Left ventricle myocardium inferior (tissue), 1 donor: ENCODE data around the gene FLOT1. TPM values are rescaled to one million over a fixed set of nuclear protein-coding genes. Genes with fewer than 3 reads are reported as not detected.
A peak's percentile ranks its signal among the peaks of the same experiment; 100 is the strongest.

Experiments
- DNase-seq: peaks from one replicate; pipeline ENCODE4 v3.0.0-alpha.2; 2020
- H3K27ac ChIP-seq: fragments of 200-600 bp; replicated peaks from 2 replicates; pipeline ENCODE4 v1.8.0; 2021
- H3K27me3 ChIP-seq: fragments of 200-600 bp; 2 replicates; pipeline ENCODE4 v1.8.0; 2021; ENCODE audit warnings: low read depth
- H3K36me3 ChIP-seq: fragments of 200-600 bp; 2 replicates; pipeline ENCODE4 v1.8.0; 2021
- H3K4me1 ChIP-seq: fragments of 200-600 bp; 2 replicates; pipeline ENCODE4 v1.8.0; 2021
- H3K4me3 ChIP-seq: fragments of 200-600 bp; 2 replicates; pipeline ENCODE4 v1.8.0; 2021; ENCODE audit warnings: mild to moderate bottlenecking, moderate library complexity
- H3K9me3 ChIP-seq: fragments of 200-600 bp; replicated peaks from 2 replicates; pipeline ENCODE4 v1.8.0; 2021
- intact Hi-C: fragments of 100-400 bp; cut with micrococcal nuclease; formaldehyde crosslinking; loops from one replicate; pipeline ENCODE4 v1.11.0; 2022
- total RNA-seq: library from RNA; stranded (reverse); fragmentation: NEBNext Ultra II Directional; extraction: Animal tissue kit (Norgen Biotek cat#: 25700); gene quantifications from one replicate; pipeline ENCODE4 v1.2.1, GENCODE V29; 2021
- TF ChIP-seq, protein P1 (sequence below): fragments of 200-600 bp; IDR thresholded peaks from 2 replicates; pipeline ENCODE4 v1.8.0; 2021; ENCODE audit warnings: antibody characterized with exemption, mild to moderate bottlenecking, borderline replicate concordance
- donor health status: DM: no; HTN: yes; CAD: no; lungs with severe emphysema.

FLOT1 gene
- total RNA-seq, 1 donor from 2014 or later: 223 TPM

- TF ChIP-seq, protein P1, sequence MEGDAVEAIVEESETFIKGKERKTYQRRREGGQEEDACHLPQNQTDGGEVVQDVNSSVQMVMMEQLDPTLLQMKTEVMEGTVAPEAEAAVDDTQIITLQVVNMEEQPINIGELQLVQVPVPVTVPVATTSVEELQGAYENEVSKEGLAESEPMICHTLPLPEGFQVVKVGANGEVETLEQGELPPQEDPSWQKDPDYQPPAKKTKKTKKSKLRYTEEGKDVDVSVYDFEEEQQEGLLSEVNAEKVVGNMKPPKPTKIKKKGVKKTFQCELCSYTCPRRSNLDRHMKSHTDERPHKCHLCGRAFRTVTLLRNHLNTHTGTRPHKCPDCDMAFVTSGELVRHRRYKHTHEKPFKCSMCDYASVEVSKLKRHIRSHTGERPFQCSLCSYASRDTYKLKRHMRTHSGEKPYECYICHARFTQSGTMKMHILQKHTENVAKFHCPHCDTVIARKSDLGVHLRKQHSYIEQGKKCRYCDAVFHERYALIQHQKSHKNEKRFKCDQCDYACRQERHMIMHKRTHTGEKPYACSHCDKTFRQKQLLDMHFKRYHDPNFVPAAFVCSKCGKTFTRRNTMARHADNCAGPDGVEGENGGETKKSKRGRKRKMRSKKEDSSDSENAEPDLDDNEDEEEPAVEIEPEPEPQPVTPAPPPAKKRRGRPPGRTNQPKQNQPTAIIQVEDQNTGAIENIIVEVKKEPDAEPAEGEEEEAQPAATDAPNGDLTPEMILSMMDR: no peak
- Histone ChIP-seq H3K9me3 (no peaks in the 10 kb centered on the region), H3K4me1 (peaks cover 71% of the 10 kb centered on the region), H3K4me3 (peak overlapping the region; percentile 93), H3K36me3 (peaks cover 44% of the 10 kb centered on the region), H3K27ac (peak overlapping the region; percentile 98), H3K27me3 (no peaks in the 10 kb centered on the region)
- intact Hi-C loops: loop anchor here (10.0 kb wide), 2 partner anchors 83 to 143 kb away; partner anchors contain the start of gene DDR1
- DNase-seq: peak; percentile 64
Observed at GRCh38 chr6:30741789-30742315, 635 bp downstream of the FLOT1 start.

GRCh38 chr6:30741063-30741779 is 1.3 kb downstream of the FLOT1 start:
- TF ChIP-seq, protein P1: no peak
- Histone ChIP-seq H3K27me3 (no peaks in the 10 kb centered on the region), H3K4me3 (peak overlapping the region; percentile 93), H3K9me3 (no peaks in the 10 kb centered on the region), H3K36me3 (peaks cover 51% of the 10 kb centered on the region), H3K27ac (peak overlapping the region; percentile 98), H3K4me1 (peaks cover 76% of the 10 kb centered on the region)
- intact Hi-C loops: loop anchor here (10.0 kb wide), 2 partner anchors 84 to 144 kb away; partner anchors contain the start of gene DDR1
- no peak for DNase-seq

GRCh38 chr6:30740540-30740870 is 2.0 kb downstream of the FLOT1 start:
- H3K4me1 ChIP-seq: peaks cover 83% of the 10 kb centered on the region
- no peaks in the 10 kb centered on the region for H3K9me3 ChIP-seq
- peak overlapping the region; percentile 98 for H3K27ac ChIP-seq
- no peaks in the 10 kb centered on the region for H3K27me3 ChIP-seq
- TF ChIP-seq, protein P1: no peak
- H3K36me3 ChIP-seq: peaks cover 58% of the 10 kb centered on the region
- intact Hi-C loops: loop anchor here (10.0 kb wide), 2 partner anchors 84 to 144 kb away; partner anchors contain the start of gene DDR1
- no peak for DNase-seq
- H3K4me3 ChIP-seq: no peak overlapping the region

DNA sequence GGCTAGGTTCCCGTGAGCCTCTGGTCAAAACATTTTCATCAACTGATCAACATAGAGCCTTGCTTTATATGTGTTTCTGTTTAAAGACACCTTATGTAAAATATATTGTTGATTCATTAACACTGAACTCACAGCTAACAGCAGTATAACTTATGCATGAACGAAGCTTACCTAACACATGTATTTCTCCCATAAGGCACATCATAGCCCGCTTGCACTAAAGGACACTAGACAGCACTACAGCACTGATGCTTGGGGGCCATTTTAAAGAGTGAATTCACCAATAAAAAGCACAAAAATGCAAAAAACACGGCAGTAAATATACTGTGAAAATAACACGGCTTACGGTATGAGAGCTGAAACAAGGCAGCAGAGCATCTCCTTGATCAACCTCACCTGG is 4.0 kb downstream of the FLOT1 start:
- Histone ChIP-seq H3K4me1 (peaks cover 72% of the 10 kb centered on the region), H3K9me3 (no peaks in the 10 kb centered on the region), H3K27me3 (no peaks in the 10 kb centered on the region), H3K4me3 (no peak overlapping the region), H3K27ac (peak overlapping the region; percentile 74), H3K36me3 (peaks cover 78% of the 10 kb centered on the region)
- no peak for DNase-seq
- TF ChIP-seq, protein P1: no peak
- intact Hi-C loops: no loop called here

DNA sequence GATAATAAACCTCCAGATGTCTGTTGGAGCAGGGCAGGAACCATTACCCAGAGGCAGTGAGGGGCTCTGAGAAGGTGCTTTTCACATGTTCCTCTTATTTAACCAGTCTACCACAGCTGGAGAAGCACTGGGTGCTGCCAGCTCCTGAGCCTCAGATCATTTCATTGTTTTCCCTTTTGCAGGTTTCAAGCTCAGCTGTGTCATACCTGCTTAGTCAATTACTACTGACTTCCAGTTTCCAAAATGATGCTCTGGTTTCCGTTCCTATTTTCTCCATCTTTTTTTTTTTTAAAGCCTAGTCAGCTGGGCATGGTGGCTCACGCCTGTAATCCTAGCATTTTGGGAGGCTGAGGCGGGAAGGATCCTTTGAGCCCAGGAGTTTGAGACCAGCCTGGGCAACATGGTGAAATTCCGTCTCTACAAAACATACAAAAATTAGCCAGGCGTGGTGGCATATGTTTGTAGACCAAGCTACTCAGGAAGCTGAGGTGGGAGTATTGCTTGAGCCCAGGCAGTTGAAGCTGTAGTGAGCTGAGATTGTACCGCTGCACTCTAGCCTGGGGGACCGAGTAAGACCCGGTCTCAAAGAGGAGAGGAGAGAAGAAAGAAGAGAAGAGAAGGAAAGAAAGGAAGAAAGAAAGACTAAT is 6.7 kb downstream of the FLOT1 start:
- intact Hi-C loops: no loop called here

More for the DNA sequence above, 6.7 kb downstream of the FLOT1 start:
- H3K36me3 ChIP-seq: peaks cover 97% of the 10 kb centered on the region
- no peak overlapping the region for H3K4me3 ChIP-seq
- peaks cover 62% of the 10 kb centered on the region for H3K4me1 ChIP-seq
- no peaks in the 10 kb centered on the region for H3K27me3 ChIP-seq
- DNase-seq: no peak
- H3K27ac ChIP-seq: no peak overlapping the region
- no peaks in the 10 kb centered on the region for H3K9me3 ChIP-seq
- TF ChIP-seq, protein P1: no peak
